HG03442 (cell line): Measurements from ENCODE around the gene MEGF6.
"Not testable (repeated sequence)": the region's sequence is repeated elsewhere in the genome, so short reads cannot be mapped to it uniquely, and the experiment has no call there.

Experiments used
- ATAC-seq: cut with Tn5 transposase; IDR thresholded peaks from one replicate; pipeline ENCODE4 v1.9.1; 2021; ENCODE audit warnings: mild to moderate bottlenecking, moderate library complexity; ENCODE audit not compliant: unreplicated experiment

MEGF6 gene

DNA sequence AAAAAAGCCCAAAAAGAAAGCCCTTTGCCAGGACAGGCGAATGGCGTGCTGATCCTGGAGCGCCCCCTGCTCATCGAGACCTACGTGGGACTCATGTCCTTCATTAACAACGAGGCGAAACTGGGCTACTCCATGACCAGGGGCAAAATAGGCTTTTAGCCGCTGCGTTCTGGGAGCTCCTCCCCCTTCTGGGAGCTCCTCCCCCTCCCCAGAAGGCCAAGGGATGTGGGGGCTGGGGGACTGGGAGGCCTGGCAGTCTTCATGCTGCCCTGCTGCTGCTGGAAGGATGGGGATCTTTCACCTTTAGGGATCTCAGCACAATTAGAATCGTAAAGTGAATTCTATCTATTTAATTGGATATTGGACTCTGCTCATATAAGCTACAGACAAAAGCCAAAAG, 17.1 kb upstream of the MEGF6 start:
- ATAC-seq = no peak

DNA sequence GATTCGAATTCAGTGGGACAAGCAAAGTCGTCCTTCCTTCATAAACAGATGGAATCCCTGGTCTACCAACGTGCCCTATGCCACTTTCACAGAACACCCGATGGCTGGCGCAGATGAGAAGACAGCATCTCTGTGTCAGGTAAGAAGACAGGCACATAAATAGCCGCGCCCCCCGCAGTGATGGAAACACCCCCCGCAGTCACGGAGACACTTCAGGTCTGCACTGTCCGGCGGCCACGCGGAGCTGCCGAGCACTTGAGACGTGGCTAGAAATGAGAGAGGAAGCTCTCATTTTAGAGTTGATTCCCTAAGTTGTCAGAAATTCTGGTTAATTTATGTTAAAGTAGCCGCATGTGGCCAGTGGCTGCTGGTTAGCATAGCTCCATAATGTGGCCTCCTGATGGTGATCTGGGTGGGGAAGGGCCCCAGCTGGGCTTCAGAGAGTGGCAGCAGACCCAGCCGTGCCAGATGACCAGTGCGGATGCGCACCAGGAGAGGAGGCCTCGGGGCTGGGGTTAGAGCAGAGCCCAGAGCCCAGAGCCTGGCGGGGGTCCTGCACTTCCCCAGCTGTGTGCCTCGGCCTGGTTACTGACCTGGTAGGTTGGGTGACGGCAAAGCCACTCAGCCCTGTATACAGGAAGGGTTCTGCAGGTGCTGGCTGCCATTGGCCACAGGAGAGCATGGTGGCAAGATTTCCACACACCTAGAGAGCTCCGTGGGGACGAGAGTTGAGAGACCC, 16.4 kb upstream of the MEGF6 start:
- ATAC-seq = no peak

DNA sequence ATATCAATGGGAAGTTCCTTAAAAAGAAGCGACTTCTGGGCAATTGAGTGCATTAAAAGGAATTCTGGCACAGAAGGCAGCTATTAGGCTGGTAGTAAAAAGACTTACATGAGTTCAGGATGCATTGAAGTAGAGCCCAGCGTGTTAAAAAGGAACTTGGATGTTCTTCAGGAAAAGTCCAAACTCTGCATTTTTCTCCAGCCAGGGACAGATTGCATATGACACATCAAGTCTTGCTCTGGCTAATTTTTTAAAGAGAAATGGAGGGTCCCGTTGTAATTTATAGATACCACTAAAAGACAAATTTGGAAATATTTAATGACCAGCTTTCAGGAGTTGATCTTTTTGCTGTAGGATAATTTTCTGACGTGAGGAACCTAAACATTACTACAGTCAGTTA, 14.7 kb upstream of the MEGF6 start:
- ATAC-seq = no peak

DNA sequence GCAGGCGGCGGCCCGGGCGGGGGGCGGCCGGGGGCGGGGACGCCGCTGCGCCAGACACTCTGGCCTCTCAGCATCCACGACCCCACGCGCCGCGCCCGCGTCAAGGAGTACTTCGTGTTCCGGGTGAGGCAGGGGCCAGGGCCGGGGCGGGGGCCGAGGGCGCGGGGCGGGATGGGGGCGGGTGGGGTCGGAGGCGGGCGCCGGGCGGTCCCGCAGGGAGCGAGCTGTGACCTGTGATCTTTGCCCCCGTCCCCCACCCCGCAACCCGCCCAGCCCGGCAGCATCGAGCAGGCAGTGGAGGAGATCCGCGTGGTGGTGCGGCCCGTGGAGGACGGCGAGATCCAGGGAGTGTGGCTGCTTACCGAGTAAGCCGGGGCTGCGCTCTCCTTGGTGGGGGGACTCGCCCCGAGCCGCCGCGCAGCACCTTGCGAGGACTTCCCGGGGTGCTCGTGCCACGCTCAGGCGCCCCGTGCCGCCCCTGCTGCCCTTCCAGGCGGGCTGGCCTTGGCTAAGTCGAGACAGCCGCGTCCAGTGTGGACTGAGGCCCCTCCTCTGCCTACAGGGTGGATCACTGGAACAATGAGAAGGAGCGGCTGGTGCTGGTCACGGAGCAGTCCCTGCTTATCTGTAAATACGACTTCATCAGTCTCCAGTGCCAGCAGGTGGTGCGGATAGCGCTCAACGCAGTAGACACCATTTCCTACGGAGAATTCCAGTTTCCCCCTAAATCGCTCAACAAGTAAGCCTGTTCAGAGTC, 14.0 kb upstream of the MEGF6 start:
- ATAC-seq = peak; percentile 20

DNA sequence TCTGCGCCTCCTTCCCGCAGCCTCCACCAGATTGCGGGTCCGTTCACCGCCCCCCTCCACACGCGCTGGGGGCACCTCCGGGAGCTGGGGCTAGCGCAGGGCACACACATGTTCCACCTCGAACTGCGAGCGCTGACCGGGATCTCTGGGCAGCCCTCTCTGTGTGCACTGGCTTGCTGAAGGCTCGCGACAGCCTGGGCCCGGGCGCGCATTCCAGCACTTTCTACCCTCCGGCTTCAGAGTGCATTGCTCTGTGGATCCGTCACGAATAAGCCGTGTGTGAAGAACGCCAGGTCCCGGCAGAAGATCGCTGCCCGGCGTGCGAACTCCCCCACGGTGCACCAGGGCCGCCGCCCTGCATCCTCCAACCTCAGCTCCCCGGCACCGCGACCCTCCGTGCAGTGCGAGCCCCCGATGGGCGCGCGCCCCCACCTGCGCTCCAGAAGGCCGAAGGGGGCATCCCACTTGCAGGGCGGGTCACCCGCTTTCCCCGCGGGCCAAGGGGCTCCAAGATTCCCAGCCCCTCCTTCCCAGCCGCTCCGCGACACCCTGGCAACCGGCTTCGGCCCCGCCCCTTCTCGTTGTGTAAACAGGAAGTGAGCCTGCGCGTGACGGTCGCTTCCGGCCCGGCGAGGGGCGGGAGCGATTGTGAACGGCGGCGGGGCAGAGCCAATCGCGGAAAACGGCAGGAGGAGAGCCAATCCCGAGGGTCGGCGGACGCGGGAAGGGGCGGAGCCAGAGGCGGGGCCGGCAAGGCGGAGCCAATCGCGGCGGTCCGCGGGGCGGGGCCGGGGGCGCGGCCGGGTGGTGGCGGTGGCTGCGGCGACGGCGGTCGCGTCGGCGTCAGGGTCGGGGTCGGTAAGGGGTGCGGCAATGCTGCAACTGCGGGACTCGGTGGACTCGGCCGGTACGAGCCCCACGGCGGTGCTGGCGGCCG, 13.2 kb upstream of the MEGF6 start, which contains the start of gene TPRG1L:
Gene TPRG1L (plus strand): TSS at position 816 of the 937 bp plus-strand sequence. CDS start 58 bp downstream, at position 874.
- ATAC-seq = peak; percentile 96

DNA sequence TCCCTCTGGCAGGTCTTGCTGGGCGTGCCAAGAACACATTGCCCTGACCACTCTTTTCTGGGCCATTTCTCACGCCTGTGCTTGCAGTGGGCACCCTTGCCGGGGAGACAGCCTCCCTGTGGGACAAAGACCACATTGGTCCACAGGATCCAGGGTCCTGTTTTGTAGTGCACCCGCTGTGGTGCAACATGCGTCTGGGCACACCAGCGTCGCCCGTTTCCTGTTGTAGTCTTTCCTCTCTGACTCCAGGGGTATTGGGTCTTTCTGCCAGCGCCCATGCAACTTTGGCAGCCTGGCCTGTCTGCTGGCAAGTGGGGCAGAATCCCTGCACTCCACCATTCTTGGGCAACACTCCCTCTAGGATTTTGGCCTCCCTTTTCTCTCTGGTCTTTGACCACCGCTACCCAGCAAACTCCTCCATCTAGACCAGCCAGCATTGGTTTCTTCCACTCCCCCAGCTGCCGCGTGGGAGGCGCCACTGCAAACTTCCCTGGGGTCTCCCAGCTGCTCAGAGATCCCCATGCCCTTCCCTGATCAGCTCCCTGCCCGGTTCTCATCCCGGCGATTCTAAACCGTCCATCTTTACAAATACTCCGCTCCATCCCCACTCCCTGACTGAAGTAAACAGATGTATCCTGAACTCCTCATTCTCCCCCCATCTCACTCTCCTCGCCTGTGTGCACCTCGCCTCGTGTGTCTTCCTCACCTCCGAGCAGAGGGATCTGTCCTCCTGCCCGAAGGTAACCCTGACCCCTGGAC, 12.3 kb upstream of the MEGF6 start:
- no peak for ATAC-seq

DNA sequence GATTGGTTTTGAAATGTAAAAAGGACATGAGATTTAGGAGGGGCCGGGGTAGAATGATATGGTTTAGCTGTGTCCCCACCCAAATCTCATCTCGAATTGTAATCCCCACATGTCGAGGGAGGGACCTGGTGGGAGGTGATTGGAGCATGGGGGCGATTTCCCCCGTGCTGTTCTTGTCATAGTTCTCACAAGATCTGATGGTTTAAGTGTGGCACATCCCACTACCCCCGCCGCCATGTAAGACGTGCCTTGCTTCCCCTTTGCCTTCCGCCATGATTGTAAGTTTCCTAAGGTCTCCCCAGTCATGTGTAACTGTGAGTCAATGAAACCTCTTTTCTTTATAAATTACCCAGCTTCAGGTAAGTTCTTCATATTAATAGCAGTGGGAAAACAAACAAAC, 10.8 kb upstream of the MEGF6 start:
- ATAC-seq = not testable (repeated sequence)

DNA sequence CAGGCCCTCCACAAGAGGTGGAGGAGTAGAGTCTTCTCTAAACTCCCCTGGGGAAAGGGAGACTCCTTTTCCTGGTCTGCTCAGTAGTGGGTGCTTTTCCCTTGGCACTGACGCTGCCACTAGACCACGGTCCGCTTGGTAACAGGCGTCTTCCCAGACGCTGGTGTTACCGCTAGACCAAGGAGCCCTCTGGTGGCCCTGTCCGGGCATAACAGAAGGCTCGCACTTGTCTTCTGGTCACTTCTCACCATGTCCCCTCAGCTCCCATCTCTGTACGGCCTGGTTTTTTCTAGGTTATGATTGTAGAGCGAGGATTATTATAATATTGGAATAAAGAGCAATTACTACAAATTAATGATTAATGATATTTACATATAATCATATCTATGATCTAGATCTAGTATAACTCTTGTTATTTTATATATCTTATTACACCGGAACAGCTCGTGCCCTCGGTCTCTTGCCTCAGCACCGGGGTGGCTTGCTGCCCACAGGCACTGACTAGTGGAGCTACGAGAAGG, 9.9 kb upstream of the MEGF6 start:
- not testable (repeated sequence) for ATAC-seq

DNA sequence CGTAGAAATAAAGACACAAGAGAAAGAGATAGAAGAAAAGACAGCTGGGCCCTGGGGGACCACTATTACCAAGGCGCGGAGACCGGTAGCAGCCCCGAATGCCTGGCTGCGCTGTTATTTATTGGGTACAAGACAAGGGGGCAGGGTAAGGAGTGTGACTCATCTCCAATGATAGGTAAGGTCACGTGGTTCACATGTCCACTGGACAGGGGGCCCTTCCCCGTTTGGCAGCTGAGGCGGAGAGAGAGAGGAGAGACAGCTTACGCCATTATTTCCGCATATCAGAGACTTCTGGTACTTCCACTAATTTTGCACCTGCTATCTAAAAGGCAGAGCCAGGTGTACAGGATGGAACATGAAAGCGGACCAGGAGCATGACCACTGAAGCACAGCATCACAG, 9.4 kb upstream of the MEGF6 start:
- ATAC-seq = no peak

DNA sequence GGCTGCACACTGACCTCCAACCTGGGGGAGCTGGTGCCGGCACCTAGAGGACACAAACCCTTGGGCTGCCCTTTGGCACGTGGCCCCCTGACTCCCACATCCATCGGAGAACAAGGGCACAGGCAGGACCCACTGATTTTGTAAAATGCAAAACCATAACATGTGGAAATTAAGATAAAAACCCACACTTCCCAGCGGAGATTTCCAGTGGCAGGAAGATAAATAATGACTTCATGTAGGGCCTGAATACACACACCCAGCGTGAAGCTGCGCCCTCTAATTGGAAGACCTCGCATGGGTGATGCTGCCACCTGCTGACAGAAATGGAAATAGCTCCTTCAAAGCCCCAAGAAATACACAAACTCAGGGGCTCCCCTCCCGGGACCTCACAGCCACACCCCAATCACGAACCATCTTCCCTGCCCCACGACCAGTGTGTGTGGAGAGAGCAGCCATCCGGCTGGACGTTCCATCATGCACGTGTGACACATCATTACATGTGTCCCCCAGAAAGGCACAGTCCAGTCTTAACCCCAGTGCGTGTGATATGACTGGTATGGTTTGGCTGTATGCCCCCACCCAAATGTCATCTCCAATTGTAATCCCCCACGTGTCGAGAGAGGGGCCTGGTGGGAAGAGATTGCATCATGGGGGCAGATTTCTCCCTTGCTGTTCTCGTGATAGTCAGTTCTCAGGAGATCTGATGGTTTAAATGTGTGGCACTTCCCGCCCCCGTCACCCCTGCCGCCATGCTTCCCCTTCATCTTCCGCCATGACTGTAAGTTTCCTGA, 7.8 kb upstream of the MEGF6 start:
- no peak for ATAC-seq

DNA sequence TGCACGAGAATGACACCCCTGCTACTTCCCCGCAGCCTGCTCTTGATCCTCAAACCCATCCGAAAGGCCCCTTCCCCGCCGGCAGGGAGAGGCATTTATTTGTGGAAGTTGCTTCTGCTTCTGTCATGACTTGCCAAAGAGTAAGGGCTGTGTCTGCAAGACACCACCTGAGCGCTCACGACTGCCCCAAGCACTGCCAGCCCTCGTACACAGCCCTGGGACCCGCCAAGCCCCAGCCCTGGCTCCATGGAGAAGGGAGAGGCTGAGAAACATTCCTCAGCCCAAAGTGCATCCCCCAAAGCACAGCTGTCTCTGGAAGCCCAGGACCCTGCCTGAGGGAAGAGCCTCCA, 7.2 kb upstream of the MEGF6 start:
- no peak for ATAC-seq

DNA sequence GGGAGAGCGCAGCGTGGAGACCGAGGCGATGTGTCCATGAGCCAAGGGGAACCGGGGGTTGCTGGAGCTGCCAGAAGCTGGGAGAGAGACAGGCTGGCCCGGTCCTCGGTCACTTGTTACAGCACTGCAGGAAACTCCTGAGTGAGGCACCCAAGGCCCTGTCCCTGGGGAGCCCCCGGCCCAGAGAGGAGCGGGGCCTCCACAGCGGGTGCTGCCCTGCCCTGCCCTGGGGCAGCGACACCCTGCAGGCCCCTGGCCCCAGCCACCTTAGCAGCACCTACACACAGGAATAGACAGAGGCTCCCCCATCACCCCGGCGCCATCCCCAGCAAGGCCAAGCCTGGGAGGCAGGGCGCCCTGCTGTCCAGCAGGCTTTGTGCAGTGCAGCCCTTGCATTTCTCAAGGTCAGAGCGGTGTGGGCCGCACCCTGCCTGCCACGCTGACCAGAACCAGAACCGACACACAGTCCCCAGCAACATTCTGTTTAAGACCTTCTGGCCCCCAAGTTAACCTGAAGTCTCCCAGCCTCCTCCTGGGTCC, 6.6 kb upstream of the MEGF6 start:
- ATAC-seq = no peak

DNA sequence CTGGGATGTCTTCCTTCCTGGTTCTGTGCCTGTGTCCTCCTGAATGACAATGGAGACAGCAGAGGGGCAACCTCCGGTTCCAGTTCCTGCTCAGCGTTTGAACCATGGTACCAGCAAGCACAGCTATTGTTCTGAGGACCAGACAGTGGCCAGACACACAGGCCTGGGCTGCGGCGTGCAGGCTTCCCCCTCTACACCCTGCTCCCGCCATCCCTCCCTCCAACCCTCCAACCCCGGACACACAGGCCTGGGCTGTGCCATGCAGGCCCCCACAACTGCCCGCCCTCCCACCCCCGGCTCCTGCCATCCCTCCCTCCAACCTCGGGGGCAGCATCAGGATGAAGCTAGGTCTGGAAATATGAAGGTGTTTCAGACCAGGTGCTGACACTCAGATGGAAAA, 5.6 kb upstream of the MEGF6 start:
- no peak for ATAC-seq

DNA sequence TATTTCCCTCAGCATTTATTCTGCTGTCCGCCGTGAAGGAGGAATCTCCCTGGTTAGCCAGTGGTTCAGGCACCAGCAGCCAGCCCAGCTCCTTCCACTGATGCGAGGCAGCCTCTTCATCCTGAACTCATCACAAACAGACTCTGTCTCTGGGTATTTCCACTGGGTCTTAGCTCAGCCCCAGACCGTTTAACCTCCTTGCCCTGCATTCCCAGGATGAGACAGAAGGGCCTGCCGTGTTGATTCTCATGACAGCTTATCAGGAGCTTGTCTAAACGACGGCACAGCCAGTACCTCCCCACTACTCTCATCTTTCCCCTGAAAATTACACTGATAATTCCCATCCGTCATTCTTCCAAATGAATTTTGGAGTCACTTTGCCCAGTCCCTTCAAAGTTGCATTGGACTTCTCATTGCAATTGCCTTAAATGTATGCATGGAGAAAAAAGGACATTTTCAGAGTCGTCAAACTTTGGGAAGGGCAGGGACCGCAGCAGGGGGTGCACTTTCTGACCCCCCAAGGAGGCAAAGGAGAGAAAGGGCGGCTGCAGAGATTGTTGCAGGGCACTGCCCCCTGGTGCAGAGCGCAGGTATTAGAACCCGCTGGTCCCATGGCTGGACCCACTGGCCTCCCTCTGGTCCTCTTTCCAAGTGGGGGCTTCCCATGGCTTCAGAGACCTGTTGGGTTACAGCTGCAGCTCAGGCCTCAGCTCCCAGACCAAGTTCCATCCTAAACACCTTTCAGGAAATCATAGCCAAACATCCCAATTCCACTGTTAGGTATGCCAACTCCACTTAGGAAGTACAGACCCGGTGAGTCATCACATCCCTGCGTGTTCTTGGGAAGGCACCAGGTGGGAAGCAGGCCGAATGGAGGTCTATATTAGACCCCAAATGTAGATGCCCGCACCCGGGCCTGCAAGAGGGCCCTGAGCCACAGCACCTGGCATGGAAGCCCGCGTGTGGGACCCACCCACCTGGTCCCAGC, 3.7 kb upstream of the MEGF6 start:
- no peak for ATAC-seq

DNA sequence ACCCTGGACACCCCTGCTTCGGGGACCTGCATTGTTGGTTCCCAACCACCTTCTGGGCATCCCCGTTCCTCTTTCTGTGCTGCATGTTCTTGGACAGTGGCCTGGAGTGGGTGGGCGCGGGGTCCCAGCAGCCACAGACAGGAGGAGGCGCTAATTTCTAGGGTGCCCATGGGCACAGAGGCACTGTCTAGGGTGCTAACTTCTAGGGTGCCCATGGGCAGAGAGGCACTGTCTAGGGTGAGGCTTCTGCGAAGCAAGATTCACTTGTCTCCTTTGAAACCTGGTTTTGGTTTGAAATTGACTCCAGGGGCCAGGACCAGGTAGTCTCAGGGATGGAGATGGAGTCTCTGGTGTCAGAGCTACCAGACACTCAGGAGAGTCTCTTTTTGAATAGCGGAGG, 815 bp upstream of the MEGF6 start:
- no peak for ATAC-seq

DNA sequence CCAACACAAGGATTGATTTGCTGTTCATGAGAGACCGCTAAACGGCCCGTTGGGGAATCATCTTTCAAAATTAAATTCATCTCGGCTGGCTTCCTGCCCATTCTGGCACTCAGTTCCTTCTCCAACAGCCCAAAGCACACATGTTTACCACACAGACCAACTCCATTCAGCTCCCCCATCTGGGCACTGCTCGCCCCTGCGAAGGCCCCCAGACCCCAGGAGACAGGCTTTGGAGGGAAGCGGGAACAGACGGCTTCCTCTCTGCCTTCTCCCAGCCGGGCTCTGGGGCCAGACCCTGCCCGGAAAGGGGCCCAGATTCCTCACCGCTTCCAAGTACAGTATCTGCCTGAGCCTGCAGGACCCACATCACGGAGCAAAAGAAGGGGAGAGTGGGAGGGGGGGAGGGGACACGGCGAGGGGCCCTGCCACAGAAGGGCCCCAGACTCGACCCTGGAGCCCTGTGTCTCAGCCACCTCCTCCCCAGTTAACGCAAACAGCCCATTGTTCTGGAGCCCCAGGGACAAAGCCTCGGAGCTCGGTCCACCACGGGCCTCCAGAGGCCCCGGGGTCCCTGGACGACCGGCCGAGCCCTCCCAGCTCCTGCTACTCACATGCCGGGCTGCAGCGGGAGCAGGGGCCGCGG, 660 bp downstream of the MEGF6 start:
- ATAC-seq = no peak

DNA sequence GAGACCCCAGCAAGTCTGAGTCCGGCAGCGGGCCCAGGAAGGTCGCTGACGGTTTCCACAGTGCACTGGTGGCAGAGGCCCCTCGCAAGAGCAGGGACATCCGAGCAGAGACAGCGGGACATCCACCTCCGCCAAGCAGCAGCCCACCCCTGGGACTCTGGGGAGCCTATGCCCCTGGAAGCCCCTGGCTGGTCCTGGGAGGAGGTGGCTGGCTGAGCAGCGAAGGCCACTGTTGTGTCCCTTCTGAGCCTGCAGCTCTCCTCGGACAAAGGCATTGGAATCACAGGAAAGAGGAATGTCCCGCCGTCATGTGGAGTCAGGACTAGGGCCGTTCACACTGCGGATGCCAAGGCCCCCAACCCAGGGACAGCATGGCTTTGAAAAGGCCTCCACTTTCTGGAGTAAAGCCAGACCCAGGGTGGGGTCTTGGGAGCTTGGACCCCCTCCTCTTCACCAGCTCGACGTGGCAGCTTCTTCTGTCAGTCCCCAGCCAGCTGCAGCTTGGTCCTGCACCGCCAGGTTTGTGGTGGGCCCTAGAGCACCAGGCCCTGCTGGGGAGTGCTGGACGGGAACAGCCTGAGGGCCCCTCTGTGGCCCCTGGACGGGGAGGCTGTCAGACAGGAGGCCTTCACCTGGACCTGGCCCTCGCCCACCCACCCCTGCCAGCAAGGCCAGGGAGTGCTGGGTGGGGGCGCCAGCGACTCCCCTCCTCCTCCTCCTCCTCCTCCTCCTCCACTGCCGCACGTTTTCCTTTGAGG, 1.4 kb downstream of the MEGF6 start:
- no peak for ATAC-seq
